ENCODE results near the gene PAH. TPM values are rescaled to one million over a fixed set of nuclear protein-coding genes. Genes with fewer than 3 reads are reported as not detected.

Gene PAH
- total and polyA plus RNA-seq, 2 of the 8 experiments (the other 6 are each of a cell fraction or from before 2014, with no cell fraction given): 3.9 to 9.0 TPM

DNA sequence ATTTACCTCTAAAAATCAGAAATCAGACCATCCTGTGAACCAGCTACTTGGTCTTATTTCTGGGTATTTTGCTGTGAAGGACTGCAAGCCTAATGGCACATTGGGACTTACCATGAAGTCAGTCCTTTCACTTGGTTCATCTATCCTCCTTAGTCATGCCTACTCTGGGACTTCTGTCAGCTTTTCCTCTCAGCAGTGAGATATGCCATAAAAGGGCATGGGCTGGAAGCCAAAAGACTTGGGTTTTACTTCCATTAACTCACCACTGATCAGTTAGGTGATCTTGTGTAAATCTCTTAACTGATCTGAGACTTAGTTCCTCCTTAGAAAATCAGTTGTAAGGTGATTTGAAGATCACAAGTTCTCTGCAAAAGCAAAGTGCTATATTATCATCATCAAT is 116.5 kb downstream of the PAH start:
- Histone ChIP-seq H2BK5ac (ENCODE audit: low read depth, low read length) (no peak overlapping the region), H2BK120ac (replicated peaks; ENCODE audit: low read depth, low read length) (no peak overlapping the region), H3K4me1 (replicated peaks in 1 of 4; ENCODE audit: control insufficient read depth in 3 of 4, insufficient read depth in 4 of 4, low read length in 3 of 4) (no peaks in the 10 kb centered on the region), H3K23ac (ENCODE audit: insufficient read length) (no peak overlapping the region), H3K18ac (ENCODE audit: extremely low read depth, low read length) (no peak overlapping the region), H3K56ac (replicated peaks; ENCODE audit: insufficient read length, low read depth, low read length) (no peak overlapping the region), H3K79me2 (ENCODE audit: control insufficient read depth in 1 of 2, insufficient read depth in 2 of 2, low read length in 2 of 2) (no peaks in the 10 kb centered on the region), H3K4ac (replicated peaks; ENCODE audit: insufficient read length, low read depth, low read length) (no peak overlapping the region), H3K27me3 (replicated peaks in 1 of 4; ENCODE audit: control insufficient read depth in 3 of 4, extremely low read depth in 1 of 4, insufficient read depth in 3 of 4, low read length in 3 of 4) (no peaks in the 10 kb centered on the region), H2BK15ac (ENCODE audit: low read length) (no peak overlapping the region), H3K14ac (ENCODE audit: insufficient read length) (no peak overlapping the region), H4K5ac (ENCODE audit: insufficient read length, low read depth, low read length) (no peak overlapping the region), H4K8ac (ENCODE audit: extremely low read depth, insufficient read depth, low read length) (no peak overlapping the region), H3K23me2 (ENCODE audit: low read depth, low read length) (no peaks in the 10 kb centered on the region), H3K79me1 (ENCODE audit: low read depth, low read length) (no peaks in the 10 kb centered on the region), H3K27ac (ENCODE audit: low read depth, low read length) (no peak overlapping the region), H3K9ac (replicated peaks in 1 of 4; ENCODE audit: extremely low read depth in 1 of 4, low read depth in 3 of 4, low read length in 3 of 4) (no peak overlapping the region), H2AK5ac (ENCODE audit: low read depth, low read length) (no peak overlapping the region), H3K36me3 (ENCODE audit: control insufficient read depth in 2 of 4, insufficient read depth in 4 of 4, low read length in 3 of 4) (no peaks in the 10 kb centered on the region), H2AFZ (ENCODE audit: low read length) (no peak overlapping the region), H3K4me3 (ENCODE audit: extremely low read depth in 1 of 4, insufficient read depth in 2 of 4, low read depth in 3 of 4, low read length in 4 of 4) (no peak overlapping the region), H2BK12ac (ENCODE audit: low read depth, low read length) (no peak overlapping the region), H4K20me1 (replicated peaks in 1 of 2; ENCODE audit: control insufficient read depth in 1 of 2, insufficient read depth in 2 of 2, low read length in 2 of 2) (no peaks in the 10 kb centered on the region), H3K4me2 (ENCODE audit: insufficient read depth in 1 of 2, low read depth in 2 of 2, low read length in 2 of 2) (no peak overlapping the region), H2BK20ac (ENCODE audit: low read length) (no peak overlapping the region), H4K91ac (replicated peaks; ENCODE audit: insufficient read length, low read length) (no peak overlapping the region), H3K9me3 (ENCODE audit: insufficient read depth in 2 of 2, low read depth in 1 of 2, low read length in 1 of 2) (no peaks in the 10 kb centered on the region)
- CTCF ChIA-PET (ENCODE audit: partially characterized antibody): interaction anchor here (1.0 to 2.1 kb wide), 2 partner anchors 10 to 79 kb away, joined by 3 to 15 read pairs; no protein-coding TSS in a partner anchor
- TF ChIP-seq RNF2 (IDR thresholded peaks at IDR 0.05; ENCODE audit: borderline replicate concordance, low read depth, low read length, missing control alignments, poor library complexity, severe bottlenecking): no peak
- peak; percentile 25; the same call in 1 of the 2 replicates for TF ChIP-seq SRF (IDR thresholded peaks at IDR 0.05; ENCODE audit: low read depth, low read length)
- no peak for DNase-seq (ENCODE audit: low read depth in 1 of 2, low spot score in 2 of 2)
- POLR2A ChIA-PET (ENCODE audit: partially characterized antibody): no interaction called here
- FAIRE-seq: no peak

Data from H1 (cell line).